ENCODE results near the gene GABRP.
A peak's percentile ranks its signal among the peaks of the same experiment; 100 is the strongest.

The GABRP gene

GRCh38 chr5:170795154-170795553 is 11.6 kb downstream of the GABRP start:
- no peak for TF ChIP-seq CTCF (conservative IDR thresholded peaks at IDR 0.05; ENCODE audit: low read depth, low read length)
- no peak for DNase-seq (ENCODE audit: low read depth)
- H3K4me3 ChIP-seq (ENCODE audit: low read length) = no peak overlapping the region

- H3K4me3 ChIP-seq (ENCODE audit: low read length) = no peak overlapping the region
- no peak for DNase-seq (ENCODE audit: low read depth)
- no peak for TF ChIP-seq CTCF (conservative IDR thresholded peaks at IDR 0.05; ENCODE audit: low read depth, low read length)
Observed at GRCh38 chr5:170805666-170806065, 22.1 kb downstream of the GABRP start.

DNA sequence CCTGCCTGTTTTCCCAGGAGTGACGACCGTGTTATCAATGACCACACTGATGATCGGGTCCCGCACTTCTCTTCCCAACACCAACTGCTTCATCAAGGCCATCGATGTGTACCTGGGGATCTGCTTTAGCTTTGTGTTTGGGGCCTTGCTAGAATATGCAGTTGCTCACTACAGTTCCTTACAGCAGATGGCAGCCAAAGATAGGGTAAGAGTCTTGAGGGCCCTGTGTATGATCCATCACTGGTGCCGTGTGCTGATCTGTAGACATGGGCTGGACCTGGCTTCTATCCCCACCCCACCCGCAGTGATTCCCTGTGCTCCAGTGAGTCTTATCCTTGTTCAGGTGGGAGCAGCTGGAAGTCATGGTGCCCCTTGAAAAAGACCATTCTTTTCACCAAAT is 26.0 kb downstream of the GABRP start:
- TF ChIP-seq CTCF (conservative IDR thresholded peaks at IDR 0.05; ENCODE audit: low read depth, low read length) = peak; percentile 62
- H3K4me3 ChIP-seq (ENCODE audit: low read length) = no peak overlapping the region
- no peak for DNase-seq (ENCODE audit: low read depth)

DNA sequence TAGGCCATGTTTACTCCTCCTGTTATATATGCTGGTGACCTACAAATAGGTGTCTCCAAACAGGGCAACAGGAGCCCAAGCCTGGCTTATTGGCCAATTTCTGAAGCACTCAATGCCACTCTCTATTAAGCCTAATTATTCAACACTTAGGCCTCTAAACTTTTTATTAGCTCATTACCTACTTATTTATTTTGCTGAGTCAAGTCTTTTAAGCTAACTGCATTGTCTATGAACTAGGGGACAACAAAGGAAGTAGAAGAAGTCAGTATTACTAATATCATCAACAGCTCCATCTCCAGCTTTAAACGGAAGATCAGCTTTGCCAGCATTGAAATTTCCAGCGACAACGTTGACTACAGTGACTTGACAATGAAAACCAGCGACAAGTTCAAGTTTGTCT is 28.2 kb downstream of the GABRP start:
- no peak for DNase-seq (ENCODE audit: low read depth)
- no peak for TF ChIP-seq CTCF (conservative IDR thresholded peaks at IDR 0.05; ENCODE audit: low read depth, low read length)
- no peak overlapping the region for H3K4me3 ChIP-seq (ENCODE audit: low read length)

DNA sequence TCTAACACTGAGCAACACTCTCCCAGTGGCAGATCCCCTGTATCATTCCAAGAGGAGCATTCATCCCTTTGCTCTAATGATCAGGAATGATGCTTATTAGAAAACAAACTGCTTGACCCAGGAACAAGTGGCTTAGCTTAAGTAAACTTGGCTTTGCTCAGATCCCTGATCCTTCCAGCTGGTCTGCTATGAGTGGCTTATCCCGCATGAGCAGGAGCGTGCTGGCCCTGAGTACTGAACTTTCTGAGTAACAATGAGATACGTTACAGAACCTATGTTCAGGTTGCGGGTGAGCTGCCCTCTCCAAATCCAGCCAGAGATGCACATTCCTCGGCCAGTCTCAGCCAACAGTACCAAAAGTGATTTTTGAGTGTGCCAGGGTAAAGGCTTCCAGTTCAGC is 29.7 kb downstream of the GABRP start:
- H3K4me3 ChIP-seq (ENCODE audit: low read length) = no peak overlapping the region
- DNase-seq (ENCODE audit: low read depth) = no peak
- TF ChIP-seq CTCF (conservative IDR thresholded peaks at IDR 0.05; ENCODE audit: low read depth, low read length) = no peak

DNA sequence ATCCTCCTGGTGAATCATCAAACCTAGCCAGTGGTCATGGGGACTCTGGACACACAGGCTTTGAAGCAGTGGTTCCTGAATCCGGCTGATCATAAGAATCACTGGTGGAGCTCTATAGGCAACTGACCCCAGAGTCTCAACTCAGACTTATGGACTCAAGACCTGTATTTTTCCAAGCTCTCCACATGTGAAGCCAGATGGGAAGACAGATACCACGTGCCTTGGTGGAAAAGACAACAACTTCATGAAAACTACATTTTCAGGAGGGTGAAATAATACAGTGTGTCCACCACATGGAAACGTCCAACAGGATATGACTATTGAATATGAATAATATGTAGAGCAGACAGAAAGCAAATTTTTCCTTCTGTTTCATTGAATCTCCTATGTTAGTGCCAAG is 33.7 kb downstream of the GABRP start:
- DNase-seq (ENCODE audit: low read depth) = no peak
- TF ChIP-seq CTCF (conservative IDR thresholded peaks at IDR 0.05; ENCODE audit: low read depth, low read length) = no peak
- no peak overlapping the region for H3K4me3 ChIP-seq (ENCODE audit: low read length)

GRCh38 chr5:170818232-170818631 is 34.7 kb downstream of the GABRP start:
- no peak overlapping the region for H3K4me3 ChIP-seq (ENCODE audit: low read length)
- DNase-seq (ENCODE audit: low read depth) = peak; percentile 84
- no peak for TF ChIP-seq CTCF (conservative IDR thresholded peaks at IDR 0.05; ENCODE audit: low read depth, low read length)
